ENCODE results near the gene GLUD2.

Gene GLUD2

DNA sequence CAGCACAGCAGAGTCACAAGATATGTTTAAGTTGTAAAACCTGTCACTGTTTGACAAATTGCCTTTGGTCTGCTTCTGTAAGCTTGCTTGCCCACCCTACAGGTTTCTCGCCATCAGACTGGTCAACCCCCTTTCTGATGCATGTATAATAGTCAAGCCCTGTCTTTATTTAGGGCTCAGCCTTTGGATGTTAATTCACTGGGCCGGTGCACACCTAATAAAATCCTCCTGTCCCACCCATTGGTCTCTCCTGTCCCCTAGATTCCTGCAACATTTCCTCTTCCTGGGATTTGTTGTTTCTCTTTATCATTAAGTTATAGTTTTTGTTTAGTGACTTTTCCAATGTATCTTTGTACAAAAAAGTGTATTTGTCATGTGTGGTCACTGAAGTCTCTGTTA, 38.2 kb downstream of the GLUD2 start:
- H3K27ac ChIP-seq: no peak overlapping the region
- CTCF ChIA-PET: no interaction called here
- TF ChIP-seq, protein P1, sequence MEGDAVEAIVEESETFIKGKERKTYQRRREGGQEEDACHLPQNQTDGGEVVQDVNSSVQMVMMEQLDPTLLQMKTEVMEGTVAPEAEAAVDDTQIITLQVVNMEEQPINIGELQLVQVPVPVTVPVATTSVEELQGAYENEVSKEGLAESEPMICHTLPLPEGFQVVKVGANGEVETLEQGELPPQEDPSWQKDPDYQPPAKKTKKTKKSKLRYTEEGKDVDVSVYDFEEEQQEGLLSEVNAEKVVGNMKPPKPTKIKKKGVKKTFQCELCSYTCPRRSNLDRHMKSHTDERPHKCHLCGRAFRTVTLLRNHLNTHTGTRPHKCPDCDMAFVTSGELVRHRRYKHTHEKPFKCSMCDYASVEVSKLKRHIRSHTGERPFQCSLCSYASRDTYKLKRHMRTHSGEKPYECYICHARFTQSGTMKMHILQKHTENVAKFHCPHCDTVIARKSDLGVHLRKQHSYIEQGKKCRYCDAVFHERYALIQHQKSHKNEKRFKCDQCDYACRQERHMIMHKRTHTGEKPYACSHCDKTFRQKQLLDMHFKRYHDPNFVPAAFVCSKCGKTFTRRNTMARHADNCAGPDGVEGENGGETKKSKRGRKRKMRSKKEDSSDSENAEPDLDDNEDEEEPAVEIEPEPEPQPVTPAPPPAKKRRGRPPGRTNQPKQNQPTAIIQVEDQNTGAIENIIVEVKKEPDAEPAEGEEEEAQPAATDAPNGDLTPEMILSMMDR (conservative IDR thresholded peaks at IDR 0.05; ENCODE audit: low read depth): no peak
- POLR2A ChIA-PET (ENCODE audit: low non-redundant PET): no interaction called here
- DNase-seq (ENCODE audit: low spot score): no peak

DNA sequence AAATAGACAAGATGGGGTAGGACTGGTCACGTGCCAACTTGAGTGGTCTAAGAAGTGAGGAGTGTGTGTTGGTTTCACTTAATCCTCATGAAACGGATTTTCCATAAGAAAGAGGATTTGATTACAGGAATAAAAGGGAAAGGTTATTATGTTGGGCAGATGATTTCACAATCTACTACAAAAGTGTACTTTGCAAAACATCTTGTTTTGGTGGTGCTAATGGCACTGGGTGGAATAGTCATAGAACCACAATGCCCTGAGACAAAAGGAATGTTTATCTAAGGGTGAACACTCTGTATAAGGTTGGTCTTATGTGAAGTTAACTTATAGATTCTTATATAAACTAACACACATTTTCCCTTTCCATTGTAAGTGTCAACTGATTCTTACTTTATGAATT, 45.6 kb downstream of the GLUD2 start:
- TF ChIP-seq, protein P1 (conservative IDR thresholded peaks at IDR 0.05; ENCODE audit: low read depth): no peak
- H3K27ac ChIP-seq: no peak overlapping the region
- DNase-seq (ENCODE audit: low spot score): no peak
- ChIA-PET CTCF (no interaction called here), POLR2A (ENCODE audit: low non-redundant PET) (no interaction called here)
